Uterus (tissue), 4 donors: ENCODE results near the gene GPR183. TPM values are rescaled to one million over a fixed set of nuclear protein-coding genes. Genes with fewer than 3 reads are reported as not detected.

Source experiments
- DNase-seq, 2 donors: peaks; one replicate each; pipeline ENCODE4 v3.0.0-alpha.2; 2019 to 2020
- H3K27ac ChIP-seq, 2 donors: fragments of 200-600 bp; sonication (generic); 1 replicate in 1 of 2; 2 replicates in 1 of 2; pipeline ENCODE4 v1.5.1; 2016 to 2018
- H3K27me3 ChIP-seq, 2 donors: fragments of 200-600 bp; sonication (generic); one replicate each; pipeline ENCODE4 v1.5.1; 2018 to 2019; ENCODE audit warnings: control low read depth in 1 of 2
- H3K36me3 ChIP-seq, 2 donors: fragments of 200-600 bp; sonication (generic); one replicate each; pipeline ENCODE4 v1.5.1; 2019; ENCODE audit warnings: control low read depth in 1 of 2
- H3K4me1 ChIP-seq, 2 donors: fragments of 200-600 bp; sonication (generic); one replicate each; pipeline ENCODE4 v1.5.1; 2018 to 2019; ENCODE audit warnings: control low read depth in 1 of 2
- H3K4me3 ChIP-seq, 2 donors: fragments of 200-600 bp; sonication (generic); 1 replicate in 1 of 2; 2 replicates in 1 of 2; pipeline ENCODE4 v1.5.1; 2018 to 2019; ENCODE audit warnings: mild to moderate bottlenecking in 1 of 2
- H3K9me3 ChIP-seq, 2 donors: fragments of 200-600 bp; sonication (generic); one replicate each; pipeline ENCODE4 v1.5.1; 2019; ENCODE audit warnings: control low read depth in 1 of 2
- CTCF ChIP-seq, 4 experiments: fragments of 200-600 bp in 2 of 4; fragments of 450-650 bp in 2 of 4; sonication (generic) in 2 of 4; IDR thresholded peaks; one replicate each; pipeline ENCODE4 v1.5.1; 2016 to 2019; ENCODE audit warnings: antibody characterized with exemption in 4 of 4, mild to moderate bottlenecking in 2 of 4, moderate library complexity in 1 of 4
- POLR2A ChIP-seq, 2 donors: fragments of 450-650 bp; IDR thresholded peaks; one replicate each; pipeline ENCODE4 v1.6.1; 2016; ENCODE audit warnings: antibody characterized with exemption in 2 of 2, mild to moderate bottlenecking in 1 of 2, moderate library complexity in 1 of 2
- intact Hi-C: fragments of 100-400 bp; cut with DNase I; formaldehyde crosslinking; loops from one replicate; pipeline ENCODE4 v1.15.1; 2023; ENCODE audit warnings: low total_unique reads
- total RNA-seq, 4 donors: library from RNA; depleted of rRNA in 3 of 4; stranded (reverse); fragments of >200 nt in 3 of 4; gene quantifications; one replicate each; pipeline versions ENCODE4 v1.1.0 to v1.2.4, GENCODE V29; 2014 to 2023
- donor health status: DM: yes; HTN: yes; CAD: no.

The GPR183 gene
- total RNA-seq, 4 donors from 2014 or later, result 2.0 to 10.8 (median 3.8) TPM

DNA sequence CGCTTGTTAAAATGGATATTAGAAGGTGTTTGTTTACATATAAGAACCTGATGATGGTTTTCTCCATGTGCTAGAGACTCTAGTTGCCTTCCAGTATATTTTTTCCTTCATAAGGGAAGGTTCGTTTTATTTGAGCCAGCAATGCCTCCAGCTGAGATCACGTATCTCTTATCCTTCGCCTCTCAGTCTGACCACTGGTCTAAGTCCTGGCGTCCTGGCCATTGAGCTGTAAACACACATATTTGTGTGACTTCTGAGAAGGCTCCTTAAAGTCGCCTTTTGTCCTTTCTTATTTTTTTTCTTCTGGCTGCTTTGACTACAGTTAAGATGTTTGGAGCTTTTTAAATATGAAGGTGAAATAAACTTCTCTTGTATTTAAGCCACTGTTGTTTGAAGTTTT is 23.7 kb upstream of the GPR183 start:
- no peak for TF ChIP-seq POLR2A (IDR thresholded peaks at IDR 0.05)
- TF ChIP-seq CTCF (IDR thresholded peaks at IDR 0.05), result no peak
- no peaks in the 10 kb centered on the region for H3K4me1 ChIP-seq
- no peak overlapping the region for H3K4me3 ChIP-seq
- intact Hi-C loops, result no loop called here
- no peak for DNase-seq
- H3K27me3 ChIP-seq, result no peaks in the 10 kb centered on the region
- H3K36me3 ChIP-seq, result no peaks in the 10 kb centered on the region
- H3K9me3 ChIP-seq, result no peaks in the 10 kb centered on the region
- H3K27ac ChIP-seq, result no peak overlapping the region

GRCh38 chr13:99329477-99329876 is 22.3 kb upstream of the GPR183 start:
- no peak for TF ChIP-seq CTCF (IDR thresholded peaks at IDR 0.05)
- no peak for TF ChIP-seq POLR2A (IDR thresholded peaks at IDR 0.05)
- no peak overlapping the region for H3K4me3 ChIP-seq
- H3K4me1 ChIP-seq, result no peaks in the 10 kb centered on the region
- H3K36me3 ChIP-seq, result no peaks in the 10 kb centered on the region
- no peaks in the 10 kb centered on the region for H3K9me3 ChIP-seq
- no peaks in the 10 kb centered on the region for H3K27me3 ChIP-seq
- intact Hi-C loops, result no loop called here
- DNase-seq, result no peak
- H3K27ac ChIP-seq, result no peak overlapping the region

DNA sequence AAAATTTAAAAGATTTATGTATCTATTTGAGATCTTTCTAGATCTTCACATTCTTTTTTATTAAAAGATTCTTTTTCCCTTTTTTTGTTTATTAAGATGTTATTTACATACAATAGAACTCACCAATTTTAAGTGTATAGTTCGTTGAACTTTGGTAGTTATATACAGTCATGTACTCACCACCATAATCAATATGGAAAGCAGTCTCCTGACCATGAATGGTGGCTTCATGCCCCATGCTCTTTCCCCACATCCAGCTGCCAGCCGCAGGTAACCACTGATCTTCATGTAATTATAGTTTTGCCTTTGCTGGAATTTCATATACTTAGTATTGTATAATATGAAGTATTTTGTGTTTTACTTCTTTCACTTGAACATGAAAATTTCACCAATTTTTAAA is 20.6 kb upstream of the GPR183 start:
- Histone ChIP-seq H3K9me3 (no peaks in the 10 kb centered on the region), H3K4me3 (no peak overlapping the region), H3K36me3 (no peaks in the 10 kb centered on the region), H3K27ac (no peak overlapping the region), H3K27me3 (no peaks in the 10 kb centered on the region), H3K4me1 (no peaks in the 10 kb centered on the region)
- TF ChIP-seq POLR2A (IDR thresholded peaks at IDR 0.05) (no peak), CTCF (IDR thresholded peaks at IDR 0.05) (no peak)
- DNase-seq, result no peak
- intact Hi-C loops, result no loop called here

DNA sequence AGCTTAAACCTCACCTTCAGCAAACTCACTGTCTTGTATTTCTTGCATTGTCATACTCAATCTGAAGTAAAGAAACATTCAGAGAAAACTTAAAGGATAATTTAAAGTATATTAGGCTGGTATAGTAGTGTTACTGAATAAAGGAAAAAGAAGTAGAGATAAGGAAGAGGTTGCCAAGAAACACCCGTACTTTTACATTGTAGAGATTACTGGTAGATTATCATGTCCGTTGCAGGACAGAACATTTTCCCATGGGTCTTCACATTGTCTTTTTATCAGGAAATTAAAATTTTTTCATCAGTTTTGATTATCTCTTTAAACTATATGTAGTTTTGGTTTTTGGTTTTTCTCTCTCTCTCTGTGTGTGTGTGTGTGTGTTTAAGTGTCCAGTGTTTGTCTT is 19.9 kb upstream of the GPR183 start:
- H3K27me3 ChIP-seq, result no peaks in the 10 kb centered on the region
- no peak overlapping the region for H3K4me3 ChIP-seq
- TF ChIP-seq CTCF (IDR thresholded peaks at IDR 0.05) (no peak), POLR2A (IDR thresholded peaks at IDR 0.05) (no peak)
- no peaks in the 10 kb centered on the region for H3K36me3 ChIP-seq
- no peaks in the 10 kb centered on the region for H3K4me1 ChIP-seq
- no peak for DNase-seq
- H3K9me3 ChIP-seq, result no peaks in the 10 kb centered on the region
- intact Hi-C loops, result no loop called here
- H3K27ac ChIP-seq, result no peak overlapping the region

GRCh38 chr13:99326012-99326411 is 18.8 kb upstream of the GPR183 start:
- Histone ChIP-seq H3K36me3 (no peaks in the 10 kb centered on the region), H3K27ac (no peak overlapping the region), H3K4me3 (no peak overlapping the region), H3K9me3 (no peaks in the 10 kb centered on the region), H3K27me3 (no peaks in the 10 kb centered on the region), H3K4me1 (no peaks in the 10 kb centered on the region)
- DNase-seq, result no peak
- TF ChIP-seq POLR2A (IDR thresholded peaks at IDR 0.05), result no peak
- TF ChIP-seq CTCF (IDR thresholded peaks at IDR 0.05), result no peak
- intact Hi-C loops, result no loop called here
